Stimulated activated naive CD8-positive, alpha-beta T cell treated with anti-CD3 and anti-CD28 coated beads, Interleukin-15, amount 100 ng/mL, for 72 hours (primary cell): ENCODE results near the gene STYXL1.
A peak's percentile ranks its signal among the peaks of the same experiment; 100 is the strongest.

Experiments used
- ATAC-seq: fragments of 150-1000 bp; cut with Tn5 transposase; 2 replicates; pipeline ENCODE4 v1.10.0; 2021; ENCODE audit warnings: mild to moderate bottlenecking, moderate library complexity
- DNase-seq, 2 donors: peaks; one replicate each; pipeline ENCODE4 v3.0.0; 2021 to 2022
- H3K27ac Mint-ChIP-seq, 2 donors: one replicate each; pipeline ENCODE4 v1.8.0; 2022; ENCODE audit warnings: mild to moderate bottlenecking in 2 of 2, mixed read lengths in 2 of 2, moderate library complexity in 2 of 2
- H3K27me3 Mint-ChIP-seq: one replicate; pipeline ENCODE4 v1.8.0; 2022; ENCODE audit warnings: mixed read lengths
- H3K4me1 Mint-ChIP-seq: one replicate; pipeline ENCODE4 v1.8.0; 2022; ENCODE audit warnings: mild to moderate bottlenecking, mixed read lengths
- H3K4me3 Mint-ChIP-seq, 2 donors: one replicate each; pipeline ENCODE4 v1.8.0; 2022; ENCODE audit warnings: mild to moderate bottlenecking in 2 of 2, mixed read lengths in 2 of 2, moderate library complexity in 1 of 2
- H3K9me3 Mint-ChIP-seq, 2 donors: one replicate each; pipeline ENCODE4 v1.8.0; 2022; ENCODE audit warnings: mixed read lengths in 2 of 2

The STYXL1 gene

DNA sequence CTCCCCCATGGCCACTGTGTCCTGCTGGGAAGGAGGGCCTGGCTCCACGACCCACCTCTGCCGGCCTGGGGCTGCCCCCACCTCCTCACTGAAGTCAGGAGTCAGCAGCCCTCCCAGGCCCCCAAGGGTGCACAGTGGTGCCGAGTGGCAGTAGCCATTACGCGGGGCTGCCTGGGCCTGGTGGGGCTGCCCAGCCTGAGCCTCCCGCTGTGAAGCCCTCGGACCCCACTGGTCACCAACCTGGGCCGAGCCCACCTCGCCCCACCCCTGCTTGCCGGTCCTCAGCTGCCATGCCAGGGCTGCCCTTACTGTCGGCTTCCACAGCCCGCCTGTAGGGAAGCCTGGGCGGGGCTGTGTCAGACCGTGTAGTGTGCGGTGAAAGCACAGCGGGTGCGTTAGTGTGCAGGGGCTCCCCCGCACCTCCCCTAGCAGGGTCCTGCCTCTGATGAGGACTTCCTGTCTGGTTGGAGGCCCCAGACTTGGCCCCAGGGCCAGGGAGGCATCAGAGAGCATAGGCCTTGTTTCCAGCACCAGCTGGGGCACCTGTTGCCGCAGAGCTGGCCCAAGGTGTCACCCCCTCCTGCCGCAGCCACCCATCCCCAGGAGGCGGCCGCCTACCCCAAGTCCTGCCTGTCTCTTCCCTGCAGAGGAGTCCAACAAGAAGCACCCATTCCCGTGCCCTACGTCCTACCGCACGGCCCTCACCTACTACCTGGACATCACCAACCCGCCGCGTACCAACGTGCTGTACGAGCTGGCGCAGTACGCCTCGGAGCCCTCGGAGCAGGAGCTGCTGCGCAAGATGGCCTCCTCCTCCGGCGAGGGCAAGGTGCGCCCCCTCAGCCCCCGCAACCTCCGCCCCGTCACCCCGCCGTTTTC, 63.4 kb downstream of the STYXL1 start:
- no peaks in the 10 kb centered on the region for H3K27me3 Mint-ChIP-seq
- peak overlapping the region; percentile 33 to 83 for H3K27ac Mint-ChIP-seq
- H3K4me3 Mint-ChIP-seq = no peak overlapping the region
- DNase-seq (no peak), ATAC-seq (peak; percentile 14)
- H3K9me3 Mint-ChIP-seq = no peaks in the 10 kb centered on the region
- H3K4me1 Mint-ChIP-seq = peaks cover 6% of the 10 kb centered on the region

DNA sequence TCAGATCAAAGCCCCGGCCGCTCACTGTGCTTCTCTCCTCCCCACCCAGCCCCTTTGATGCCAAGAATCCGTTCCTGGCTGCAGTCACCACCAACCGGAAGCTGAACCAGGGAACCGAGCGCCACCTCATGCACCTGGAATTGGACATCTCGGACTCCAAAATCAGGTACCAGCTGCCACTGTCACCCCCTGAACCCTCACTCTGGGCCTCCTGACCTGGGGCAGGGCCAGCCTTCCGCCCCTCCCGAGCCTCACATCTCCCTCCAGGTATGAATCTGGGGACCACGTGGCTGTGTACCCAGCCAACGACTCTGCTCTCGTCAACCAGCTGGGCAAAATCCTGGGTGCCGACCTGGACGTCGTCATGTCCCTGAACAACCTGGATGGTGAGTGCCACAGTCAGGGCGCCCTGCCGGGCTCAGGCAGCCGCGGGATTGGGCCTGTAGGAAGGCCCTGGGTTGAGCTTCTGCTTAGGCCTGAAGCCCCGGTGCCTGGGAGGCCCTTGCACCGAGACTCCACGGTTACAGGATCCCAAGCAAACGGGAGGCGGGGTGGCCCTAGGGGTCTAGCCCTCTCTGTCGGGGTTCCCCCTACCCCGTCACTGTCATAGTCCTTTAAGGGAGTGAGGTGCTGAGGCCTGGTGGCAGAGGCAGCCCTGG, 64.2 kb downstream of the STYXL1 start:
- Mint-ChIP-seq H3K27me3 (no peaks in the 10 kb centered on the region), H3K27ac (no peak overlapping the region), H3K9me3 (no peaks in the 10 kb centered on the region), H3K4me3 (no peak overlapping the region), H3K4me1 (peaks cover 6% of the 10 kb centered on the region)
- DNase-seq = no peak
- peak; percentile 0 for ATAC-seq

DNA sequence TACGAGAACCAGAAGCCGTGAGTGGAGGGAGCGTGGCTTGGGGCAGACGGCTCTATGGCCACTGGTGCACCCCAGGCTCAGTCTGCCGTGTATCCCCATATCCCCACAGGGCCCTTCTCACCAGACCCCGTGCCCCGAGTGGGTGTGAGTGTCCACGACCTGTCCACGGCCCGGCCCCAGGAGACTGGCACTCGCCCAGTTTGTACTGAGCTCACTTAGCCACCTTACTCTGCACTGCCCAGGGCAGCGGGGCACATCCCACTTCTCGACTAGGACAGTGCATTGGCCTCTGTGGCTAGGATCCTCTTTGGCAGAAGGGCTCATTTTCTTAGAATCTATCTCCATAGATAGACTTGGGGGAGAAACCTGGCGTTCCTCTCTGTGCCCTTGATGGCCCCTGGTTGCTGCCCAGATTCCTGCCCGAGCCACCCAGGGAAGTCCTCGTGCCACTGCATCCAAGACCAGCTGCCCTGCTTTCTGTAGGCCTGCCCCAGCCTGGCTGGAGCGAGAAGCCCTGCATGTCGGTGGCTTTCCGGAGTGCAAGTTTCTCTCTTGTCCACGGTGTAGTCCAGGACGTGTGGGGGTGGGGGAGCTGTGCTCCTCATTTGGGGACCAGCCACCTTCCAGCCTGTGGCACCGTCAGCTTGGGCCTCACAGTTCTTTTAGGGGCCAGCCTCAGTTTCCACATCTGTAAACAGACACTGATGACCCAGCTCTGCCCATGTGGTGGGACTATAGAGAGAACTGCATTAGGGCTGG, 65.3 kb downstream of the STYXL1 start:
- Mint-ChIP-seq H3K9me3 (no peaks in the 10 kb centered on the region), H3K4me3 (no peak overlapping the region), H3K4me1 (no peaks in the 10 kb centered on the region), H3K27ac (no peak overlapping the region), H3K27me3 (no peaks in the 10 kb centered on the region)
- peak; percentile 4 for ATAC-seq
- DNase-seq = no peak

GRCh38 chr7:75981453-75982305, 66.1 kb downstream of the STYXL1 start:
- Mint-ChIP-seq H3K27me3 (no peaks in the 10 kb centered on the region), H3K9me3 (no peaks in the 10 kb centered on the region), H3K4me1 (no peaks in the 10 kb centered on the region), H3K4me3 (no peak overlapping the region), H3K27ac (no peak overlapping the region)
- DNase-seq (no peak), ATAC-seq (peak; percentile 3)

DNA sequence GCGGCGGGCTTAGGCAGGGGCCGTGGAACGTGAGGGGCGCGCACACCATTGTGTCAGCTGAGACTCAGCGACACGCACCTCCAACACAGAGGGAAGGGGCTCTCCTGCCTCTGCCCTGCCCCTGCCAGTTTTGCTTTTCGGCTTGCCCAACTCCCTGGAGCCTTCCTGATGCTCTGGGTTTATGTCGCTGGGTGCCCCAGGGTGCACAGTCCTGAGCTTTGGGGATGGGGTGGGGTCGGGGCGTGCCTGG, 66.7 kb downstream of the STYXL1 start:
- Mint-ChIP-seq H3K27me3 (no peaks in the 10 kb centered on the region), H3K27ac (no peak overlapping the region), H3K4me3 (no peak overlapping the region), H3K4me1 (no peaks in the 10 kb centered on the region), H3K9me3 (no peaks in the 10 kb centered on the region)
- no peak for DNase-seq
- ATAC-seq = peak; percentile 9

DNA sequence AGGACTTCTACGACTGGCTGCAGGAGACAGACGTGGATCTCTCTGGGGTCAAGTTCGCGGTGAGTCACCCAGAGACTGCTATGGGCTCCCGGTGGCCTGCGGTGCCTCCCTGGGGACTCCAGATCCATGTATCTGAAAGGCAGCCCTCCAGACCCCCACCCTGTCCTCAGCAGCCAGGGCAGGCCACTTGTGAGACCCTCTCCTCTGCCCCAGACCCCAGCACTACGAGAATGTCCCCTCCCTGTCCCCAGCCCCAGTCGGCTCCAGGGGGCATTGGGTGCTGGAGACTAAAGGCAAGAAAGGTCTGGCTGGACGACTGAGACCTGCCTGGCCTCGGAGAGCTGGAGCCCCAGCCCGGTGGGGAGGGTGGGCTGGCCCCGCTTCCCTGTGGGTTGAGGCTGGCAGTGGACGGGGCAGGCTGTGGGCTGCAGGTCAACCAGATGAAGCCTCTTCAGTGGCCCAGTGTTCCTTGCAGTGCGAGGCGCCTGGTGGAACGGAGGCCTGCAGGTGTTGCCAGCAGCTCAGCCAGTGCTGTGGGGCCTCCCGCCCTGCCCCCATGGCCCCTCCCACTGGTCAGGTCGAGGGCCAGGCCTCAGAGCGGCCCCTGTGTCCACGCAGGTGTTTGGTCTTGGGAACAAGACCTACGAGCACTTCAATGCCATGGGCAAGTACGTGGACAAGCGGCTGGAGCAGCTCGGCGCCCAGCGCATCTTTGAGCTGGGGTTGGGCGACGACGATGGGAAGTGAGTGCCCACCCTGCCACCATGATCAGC, 67.2 kb downstream of the STYXL1 start:
- peak overlapping the region in 1 of 2 donors; percentile 63 for H3K27ac Mint-ChIP-seq
- peak; percentile 3 for ATAC-seq
- H3K4me3 Mint-ChIP-seq = no peak overlapping the region
- H3K4me1 Mint-ChIP-seq = no peaks in the 10 kb centered on the region
- no peaks in the 10 kb centered on the region for H3K9me3 Mint-ChIP-seq
- DNase-seq = no peak
- no peaks in the 10 kb centered on the region for H3K27me3 Mint-ChIP-seq

DNA sequence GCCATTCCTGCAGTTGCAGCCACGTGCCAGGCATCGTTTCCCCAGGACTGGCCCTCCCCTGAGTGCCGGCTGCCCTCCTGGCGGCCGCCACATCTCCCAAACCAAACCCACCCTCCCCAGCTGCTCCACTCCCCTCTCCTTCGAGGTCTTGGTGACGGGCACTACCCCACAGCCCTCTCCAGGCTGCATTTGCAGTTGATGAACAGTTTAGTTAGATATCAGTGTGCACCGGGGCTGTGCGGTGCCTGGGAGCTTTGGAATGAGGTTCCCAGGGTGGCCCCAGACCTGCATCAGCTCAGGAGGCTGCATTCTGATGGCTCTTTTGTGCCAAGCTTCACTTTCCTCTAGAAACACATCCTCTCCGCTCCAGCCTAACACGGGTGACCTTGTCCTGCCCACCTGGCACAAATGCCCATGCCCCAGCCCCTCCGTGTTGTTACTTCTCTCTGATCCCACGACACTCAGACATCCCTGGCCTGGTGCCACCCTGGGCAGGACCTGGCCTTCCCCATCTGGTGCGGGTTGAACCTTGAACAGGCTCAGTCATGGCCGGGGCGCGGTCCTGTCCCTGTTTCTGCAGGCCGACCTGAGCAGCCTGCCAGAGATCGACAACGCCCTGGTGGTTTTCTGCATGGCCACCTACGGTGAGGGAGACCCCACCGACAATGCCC, 67.9 kb downstream of the STYXL1 start:
- DNase-seq (no peak), ATAC-seq (peak; percentile 14)
- H3K27ac Mint-ChIP-seq = peak overlapping the region in 1 of 2 donors; percentile 63
- H3K4me3 Mint-ChIP-seq = no peak overlapping the region
- no peaks in the 10 kb centered on the region for H3K9me3 Mint-ChIP-seq
- no peaks in the 10 kb centered on the region for H3K27me3 Mint-ChIP-seq
- H3K4me1 Mint-ChIP-seq = no peaks in the 10 kb centered on the region

GRCh38 chr7:75977743-75978142, 70.1 kb downstream of the STYXL1 start:
- Mint-ChIP-seq H3K4me1 (no peaks in the 10 kb centered on the region), H3K27ac (no peak overlapping the region), H3K4me3 (no peak overlapping the region), H3K9me3 (no peaks in the 10 kb centered on the region), H3K27me3 (no peaks in the 10 kb centered on the region)
- no peak for DNase-seq
- no peak for ATAC-seq

GRCh38 chr7:75971961-75972763, 75.6 kb downstream of the STYXL1 start:
- no peak for DNase-seq
- Mint-ChIP-seq H3K4me1 (no peaks in the 10 kb centered on the region), H3K27me3 (no peaks in the 10 kb centered on the region), H3K27ac (no peak overlapping the region), H3K9me3 (no peaks in the 10 kb centered on the region), H3K4me3 (no peak overlapping the region)
- ATAC-seq = no peak

GRCh38 chr7:75971309-75971960, 76.4 kb downstream of the STYXL1 start:
- Mint-ChIP-seq H3K9me3 (no peaks in the 10 kb centered on the region), H3K27ac (peak overlapping the region in 1 of 2 donors; percentile 16), H3K27me3 (no peaks in the 10 kb centered on the region), H3K4me1 (no peaks in the 10 kb centered on the region), H3K4me3 (no peak overlapping the region)
- ATAC-seq = no peak
- DNase-seq = no peak

GRCh38 chr7:75969704-75970498, 77.9 kb downstream of the STYXL1 start:
- no peak overlapping the region for H3K4me3 Mint-ChIP-seq
- DNase-seq = no peak
- ATAC-seq = no peak
- no peaks in the 10 kb centered on the region for H3K27me3 Mint-ChIP-seq
- no peaks in the 10 kb centered on the region for H3K4me1 Mint-ChIP-seq
- H3K9me3 Mint-ChIP-seq = no peaks in the 10 kb centered on the region
- no peak overlapping the region for H3K27ac Mint-ChIP-seq

- Mint-ChIP-seq H3K4me3 (no peak overlapping the region), H3K27me3 (no peaks in the 10 kb centered on the region), H3K4me1 (no peaks in the 10 kb centered on the region), H3K9me3 (no peaks in the 10 kb centered on the region), H3K27ac (no peak overlapping the region)
- ATAC-seq = no peak
- no peak for DNase-seq
Measured at GRCh38 chr7:75969182-75969581, 78.6 kb downstream of the STYXL1 start.

DNA sequence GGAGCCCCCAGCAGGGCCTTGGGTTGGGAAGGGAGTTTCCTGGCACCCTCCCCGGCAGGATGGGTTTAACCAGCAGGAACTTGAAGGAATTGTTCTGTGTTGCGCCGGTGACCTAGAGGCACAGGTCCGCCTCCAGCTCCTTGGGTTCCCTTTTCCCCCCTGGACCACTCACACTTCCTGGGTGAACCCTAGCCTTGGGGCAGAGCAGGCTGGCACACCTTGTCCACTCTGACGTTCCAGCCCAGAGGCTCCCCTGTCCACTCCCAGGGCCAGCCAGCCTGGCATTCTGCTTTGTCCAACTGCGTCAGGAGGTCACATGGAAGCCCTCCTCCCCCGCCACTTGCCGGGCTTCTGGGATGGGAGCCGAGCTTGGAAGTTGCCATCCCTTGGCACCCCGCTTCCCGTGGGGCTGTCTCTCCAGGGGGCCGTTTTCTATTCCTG, 79.2 kb downstream of the STYXL1 start:
- DNase-seq = no peak
- Mint-ChIP-seq H3K27ac (peak overlapping the region in 1 of 2 donors; percentile 48), H3K4me1 (no peaks in the 10 kb centered on the region), H3K4me3 (no peak overlapping the region), H3K27me3 (no peaks in the 10 kb centered on the region), H3K9me3 (no peaks in the 10 kb centered on the region)
- ATAC-seq = no peak
